ENCODE results near the gene IVL. TPM values are rescaled to one million over a fixed set of nuclear protein-coding genes. Genes with fewer than 3 reads are reported as not detected.

IVL gene
- total RNA-seq, 1 experiment from 2014 or later = 0.55 TPM

DNA sequence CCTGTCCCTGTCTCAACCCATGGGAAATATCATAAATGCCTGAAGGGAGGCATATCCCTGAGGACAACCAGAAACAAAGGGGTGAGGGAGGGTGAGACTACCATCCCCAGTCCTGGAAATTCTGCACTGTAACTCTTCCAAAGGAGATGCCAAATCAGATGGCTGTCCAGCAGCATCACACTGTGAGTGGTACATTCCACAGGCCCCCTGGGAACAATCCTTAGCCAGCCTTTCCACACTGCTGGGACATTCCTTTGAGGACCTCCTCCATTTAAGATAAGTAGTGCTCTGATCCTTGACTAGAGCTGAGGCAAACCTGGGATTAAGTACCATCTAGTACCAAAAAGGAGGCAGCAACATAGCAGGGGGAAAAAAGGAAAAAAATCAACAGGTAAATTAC is 10.7 kb downstream of the IVL start:
- no peak for DNase-seq
- no peak overlapping the region for H3K27ac ChIP-seq (ENCODE audit: low read length)
- intact Hi-C loops (cut with micrococcal nuclease) = no loop called here
- H3K9me3 ChIP-seq (ENCODE audit: low read length) = no peaks in the 10 kb centered on the region
- no peaks in the 10 kb centered on the region for H3F3A ChIP-seq (ENCODE audit: low read length, unreplicated experiment)
- no peaks in the 10 kb centered on the region for H3K4me1 ChIP-seq (ENCODE audit: insufficient read depth, low read length)
- BruUV-seq (replicated peaks) = no TSS peak
- TF ChIP-seq, protein P1, sequence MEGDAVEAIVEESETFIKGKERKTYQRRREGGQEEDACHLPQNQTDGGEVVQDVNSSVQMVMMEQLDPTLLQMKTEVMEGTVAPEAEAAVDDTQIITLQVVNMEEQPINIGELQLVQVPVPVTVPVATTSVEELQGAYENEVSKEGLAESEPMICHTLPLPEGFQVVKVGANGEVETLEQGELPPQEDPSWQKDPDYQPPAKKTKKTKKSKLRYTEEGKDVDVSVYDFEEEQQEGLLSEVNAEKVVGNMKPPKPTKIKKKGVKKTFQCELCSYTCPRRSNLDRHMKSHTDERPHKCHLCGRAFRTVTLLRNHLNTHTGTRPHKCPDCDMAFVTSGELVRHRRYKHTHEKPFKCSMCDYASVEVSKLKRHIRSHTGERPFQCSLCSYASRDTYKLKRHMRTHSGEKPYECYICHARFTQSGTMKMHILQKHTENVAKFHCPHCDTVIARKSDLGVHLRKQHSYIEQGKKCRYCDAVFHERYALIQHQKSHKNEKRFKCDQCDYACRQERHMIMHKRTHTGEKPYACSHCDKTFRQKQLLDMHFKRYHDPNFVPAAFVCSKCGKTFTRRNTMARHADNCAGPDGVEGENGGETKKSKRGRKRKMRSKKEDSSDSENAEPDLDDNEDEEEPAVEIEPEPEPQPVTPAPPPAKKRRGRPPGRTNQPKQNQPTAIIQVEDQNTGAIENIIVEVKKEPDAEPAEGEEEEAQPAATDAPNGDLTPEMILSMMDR (conservative IDR thresholded peaks at IDR 0.05; ENCODE audit: low read depth, low read length) = no peak
- no peak for TF ChIP-seq EZH2 (IDR thresholded peaks at IDR 0.05; ENCODE audit: low read length, unreplicated experiment)
- TF ChIP-seq EZH2phosphoT487 (IDR thresholded peaks at IDR 0.05; ENCODE audit: borderline replicate concordance, low read length) = no peak
- H3K4me3 ChIP-seq (ENCODE audit: low read length) = no peak overlapping the region
- no peak overlapping the region for H3K9ac ChIP-seq (ENCODE audit: low read length)
- H3K9me2 ChIP-seq (replicated peaks; ENCODE audit: low read length) = no peaks in the 10 kb centered on the region
- H3K4me2 ChIP-seq (ENCODE audit: low read length) = no peak overlapping the region
- no peak overlapping the region for H2AFZ ChIP-seq (ENCODE audit: low read length)
- no peaks in the 10 kb centered on the region for H3K36me3 ChIP-seq (ENCODE audit: low read depth, low read length)
- CTCF ChIA-PET = no interaction called here
- H3K27me3 ChIP-seq (ENCODE audit: low read length) = peaks cover 52% of the 10 kb centered on the region
- POLR2A ChIA-PET (ENCODE audit: unreplicated experiment) = interaction anchor here (0.7 kb wide), 1 partner anchor 31 kb away, joined by 3 read pairs; no protein-coding TSS in a partner anchor
- no peak for ATAC-seq
- no peaks in the 10 kb centered on the region for H4K20me1 ChIP-seq (ENCODE audit: low read length)
- H3K79me2 ChIP-seq (ENCODE audit: low read length) = no peaks in the 10 kb centered on the region

DNA sequence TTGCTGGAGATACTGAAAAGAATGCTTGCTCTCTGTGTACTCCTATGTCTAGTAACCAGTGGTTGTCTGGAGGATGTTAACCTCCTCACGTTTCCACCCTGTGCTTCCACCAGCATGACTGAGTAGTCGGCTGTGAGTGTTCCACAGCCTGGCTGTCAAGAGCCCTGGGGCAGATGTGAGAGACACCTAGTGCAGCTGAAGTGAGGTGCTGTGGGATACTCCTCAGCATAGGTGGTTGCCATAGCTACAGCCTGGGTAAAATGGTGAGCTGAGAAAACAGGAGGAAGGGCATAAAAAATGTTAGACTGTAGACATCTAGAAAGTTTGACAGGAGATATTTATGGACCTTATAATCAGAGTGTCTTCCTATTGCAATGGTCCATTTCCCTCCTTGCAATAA is 15.8 kb downstream of the IVL start:
- Histone ChIP-seq H3K4me1 (ENCODE audit: insufficient read depth, low read length) (no peaks in the 10 kb centered on the region), H4K20me1 (ENCODE audit: low read length) (no peaks in the 10 kb centered on the region), H3K36me3 (ENCODE audit: low read depth, low read length) (no peaks in the 10 kb centered on the region), H3K27me3 (ENCODE audit: low read length) (peaks cover 30% of the 10 kb centered on the region), H2AFZ (ENCODE audit: low read length) (no peak overlapping the region), H3K9me3 (ENCODE audit: low read length) (no peaks in the 10 kb centered on the region), H3F3A (ENCODE audit: low read length, unreplicated experiment) (no peaks in the 10 kb centered on the region), H3K4me2 (ENCODE audit: low read length) (no peak overlapping the region), H3K9me2 (replicated peaks; ENCODE audit: low read length) (no peaks in the 10 kb centered on the region), H3K27ac (ENCODE audit: low read length) (no peak overlapping the region), H3K79me2 (ENCODE audit: low read length) (no peaks in the 10 kb centered on the region), H3K9ac (ENCODE audit: low read length) (no peak overlapping the region), H3K4me3 (ENCODE audit: low read length) (no peak overlapping the region)
- BruUV-seq (replicated peaks) = no TSS peak
- intact Hi-C loops (cut with micrococcal nuclease) = no loop called here
- DNase-seq (no peak), ATAC-seq (no peak)
- ChIA-PET CTCF (no interaction called here), POLR2A (ENCODE audit: unreplicated experiment) (no interaction called here)
- TF ChIP-seq EZH2phosphoT487 (IDR thresholded peaks at IDR 0.05; ENCODE audit: borderline replicate concordance, low read length) (no peak), EZH2 (IDR thresholded peaks at IDR 0.05; ENCODE audit: low read length, unreplicated experiment) (no peak)
- TF ChIP-seq, protein P1 (conservative IDR thresholded peaks at IDR 0.05; ENCODE audit: low read depth, low read length) = no peak

DNA sequence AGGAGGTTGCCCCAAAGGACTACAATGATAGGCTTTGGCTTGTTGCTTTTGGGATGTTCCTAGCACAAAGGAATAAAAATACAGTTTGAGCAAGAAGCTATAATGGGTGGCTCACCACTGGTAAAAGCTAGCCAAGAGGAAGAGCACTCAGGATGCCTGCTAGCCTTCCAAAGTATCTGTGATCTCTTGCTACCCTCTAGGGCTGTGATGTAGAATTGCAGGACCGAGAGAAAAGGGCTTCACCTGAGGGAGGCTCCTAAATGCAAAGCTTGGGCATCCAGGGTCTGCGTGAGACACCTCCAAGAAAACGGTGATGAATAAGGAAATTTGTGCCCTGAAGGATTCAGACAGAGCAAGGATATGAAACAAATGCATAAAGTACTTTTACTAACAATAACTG is 17.7 kb downstream of the IVL start:
- POLR2A ChIA-PET (ENCODE audit: unreplicated experiment) = no interaction called here

More for the DNA sequence above, 17.7 kb downstream of the IVL start:
- Histone ChIP-seq H3K4me3 (ENCODE audit: low read length) (no peak overlapping the region), H3K9me3 (ENCODE audit: low read length) (no peaks in the 10 kb centered on the region), H3K36me3 (ENCODE audit: low read depth, low read length) (no peaks in the 10 kb centered on the region), H3K27me3 (ENCODE audit: low read length) (peaks cover 24% of the 10 kb centered on the region), H3K79me2 (ENCODE audit: low read length) (no peaks in the 10 kb centered on the region), H3F3A (ENCODE audit: low read length, unreplicated experiment) (no peaks in the 10 kb centered on the region), H3K27ac (ENCODE audit: low read length) (no peak overlapping the region), H3K9ac (ENCODE audit: low read length) (no peak overlapping the region), H3K4me2 (ENCODE audit: low read length) (no peak overlapping the region), H2AFZ (ENCODE audit: low read length) (no peak overlapping the region), H3K9me2 (replicated peaks; ENCODE audit: low read length) (no peaks in the 10 kb centered on the region), H4K20me1 (ENCODE audit: low read length) (no peaks in the 10 kb centered on the region), H3K4me1 (ENCODE audit: insufficient read depth, low read length) (no peaks in the 10 kb centered on the region)
- ATAC-seq = peak; percentile 54
- CTCF ChIA-PET = interaction anchor here (0.7 to 1.2 kb wide), 2 partner anchors 56 to 266 kb away, joined by 3 to 6 read pairs; no protein-coding TSS in a partner anchor
- TF ChIP-seq EZH2 (IDR thresholded peaks at IDR 0.05; ENCODE audit: low read length, unreplicated experiment) = no peak
- no peak for TF ChIP-seq EZH2phosphoT487 (IDR thresholded peaks at IDR 0.05; ENCODE audit: borderline replicate concordance, low read length)
- TF ChIP-seq, protein P1 (conservative IDR thresholded peaks at IDR 0.05; ENCODE audit: low read depth, low read length) = peak; percentile 85
- peak; percentile 78 for DNase-seq
- intact Hi-C loops (cut with micrococcal nuclease) = loop anchor here (1.0 to 5.0 kb wide), 2 partner anchors 55 to 274 kb away; no protein-coding TSS in a partner anchor
- BruUV-seq (replicated peaks) = no TSS peak

Data from PC-3 (cell line).